Measurements from ENCODE around the gene FLYWCH2.
A peak's percentile ranks its signal among the peaks of the same experiment; 100 is the strongest.

Gene FLYWCH2

GRCh38 chr16:2881783-2882649, 999 bp upstream of the FLYWCH2 start:
- no peaks in the 10 kb centered on the region for H3K36me3 ChIP-seq (ENCODE audit: control insufficient read depth in 5 of 5, insufficient read depth in 5 of 5, low read length in 5 of 5)
- H3K27ac ChIP-seq (ENCODE audit: low read depth, low read length): peak overlapping the region; percentile 86
- H3K9ac ChIP-seq (ENCODE audit: low read length in 5 of 5): peak overlapping the region in 2 of 5 donors; percentile 42 to 68
- no peaks in the 10 kb centered on the region for H3K27me3 ChIP-seq (ENCODE audit: control insufficient read depth in 5 of 5, insufficient read depth in 4 of 5, low read length in 5 of 5)
- peak overlapping the region; percentile 22 to 91 (median 86) for H3K4me3 ChIP-seq (ENCODE audit: low read depth in 1 of 5, low read length in 5 of 5)
- peaks cover 3 to 21% (median 17%) of the 10 kb centered on the region in 5 donors for H3K4me1 ChIP-seq (ENCODE audit: control insufficient read depth in 5 of 5, insufficient read depth in 5 of 5, low read length in 5 of 5)
- no peaks in the 10 kb centered on the region for H3K9me3 ChIP-seq (ENCODE audit: control insufficient read depth in 5 of 5, low read length in 5 of 5)

- no peaks in the 10 kb centered on the region for H3K9me3 ChIP-seq (ENCODE audit: control insufficient read depth in 5 of 5, low read length in 5 of 5)
- H3K4me3 ChIP-seq (ENCODE audit: low read depth in 1 of 5, low read length in 5 of 5): peak overlapping the region; percentile 68 to 91 (median 86)
- no peaks in the 10 kb centered on the region for H3K36me3 ChIP-seq (ENCODE audit: control insufficient read depth in 5 of 5, insufficient read depth in 5 of 5, low read length in 5 of 5)
Measured at GRCh38 chr16:2883458-2883908, 468 bp downstream of the FLYWCH2 start.

GRCh38 chr16:2884041-2884451, 1.0 kb downstream of the FLYWCH2 start:
- no peaks in the 10 kb centered on the region for H3K27me3 ChIP-seq (ENCODE audit: control insufficient read depth in 5 of 5, insufficient read depth in 4 of 5, low read length in 5 of 5)
- H3K27ac ChIP-seq (ENCODE audit: low read depth, low read length): peak overlapping the region; percentile 86
- H3K36me3 ChIP-seq (ENCODE audit: control insufficient read depth in 5 of 5, insufficient read depth in 5 of 5, low read length in 5 of 5): no peaks in the 10 kb centered on the region
- peak overlapping the region in 4 of 5 donors; percentile 71 to 89 (median 80) for H3K9ac ChIP-seq (ENCODE audit: low read length in 5 of 5)
- peaks cover 3 to 21% (median 17%) of the 10 kb centered on the region in 5 donors for H3K4me1 ChIP-seq (ENCODE audit: control insufficient read depth in 5 of 5, insufficient read depth in 5 of 5, low read length in 5 of 5)
- H3K9me3 ChIP-seq (ENCODE audit: control insufficient read depth in 5 of 5, low read length in 5 of 5): no peaks in the 10 kb centered on the region
- peak overlapping the region; percentile 68 to 91 (median 86) for H3K4me3 ChIP-seq (ENCODE audit: low read depth in 1 of 5, low read length in 5 of 5)

More at GRCh38 chr16:2883458-2883908, 468 bp downstream of the FLYWCH2 start:
- Histone ChIP-seq H3K4me1 (ENCODE audit: control insufficient read depth in 5 of 5, insufficient read depth in 5 of 5, low read length in 5 of 5) (peaks cover 3 to 21% (median 17%) of the 10 kb centered on the region in 5 donors), H3K27ac (ENCODE audit: low read depth, low read length) (peak overlapping the region; percentile 86), H3K9ac (ENCODE audit: low read length in 5 of 5) (peak overlapping the region in 4 of 5 donors; percentile 71 to 89 (median 80)), H3K27me3 (ENCODE audit: control insufficient read depth in 5 of 5, insufficient read depth in 4 of 5, low read length in 5 of 5) (no peaks in the 10 kb centered on the region)

GRCh38 chr16:2894231-2894630, 11.2 kb downstream of the FLYWCH2 start:
- Histone ChIP-seq H3K27me3 (ENCODE audit: control insufficient read depth in 5 of 5, insufficient read depth in 4 of 5, low read length in 5 of 5) (no peaks in the 10 kb centered on the region), H3K27ac (ENCODE audit: low read depth, low read length) (no peak overlapping the region), H3K9me3 (ENCODE audit: control insufficient read depth in 5 of 5, low read length in 5 of 5) (no peaks in the 10 kb centered on the region), H3K4me3 (ENCODE audit: low read depth in 1 of 5, low read length in 5 of 5) (no peak overlapping the region), H3K4me1 (ENCODE audit: control insufficient read depth in 5 of 5, insufficient read depth in 5 of 5, low read length in 5 of 5) (peaks cover 0 to 9% (median 5%) of the 10 kb centered on the region in 5 donors), H3K9ac (ENCODE audit: low read length in 5 of 5) (no peak overlapping the region), H3K36me3 (ENCODE audit: control insufficient read depth in 5 of 5, insufficient read depth in 5 of 5, low read length in 5 of 5) (peaks cover 0 to 36% (median 24%) of the 10 kb centered on the region in 5 donors)

- Histone ChIP-seq H3K27ac (ENCODE audit: low read depth, low read length) (no peak overlapping the region), H3K9me3 (ENCODE audit: control insufficient read depth in 5 of 5, low read length in 5 of 5) (no peaks in the 10 kb centered on the region), H3K27me3 (ENCODE audit: control insufficient read depth in 5 of 5, insufficient read depth in 4 of 5, low read length in 5 of 5) (no peaks in the 10 kb centered on the region), H3K36me3 (ENCODE audit: control insufficient read depth in 5 of 5, insufficient read depth in 5 of 5, low read length in 5 of 5) (peaks cover 0 to 46% (median 28%) of the 10 kb centered on the region in 5 donors), H3K4me3 (ENCODE audit: low read depth in 1 of 5, low read length in 5 of 5) (no peak overlapping the region), H3K9ac (ENCODE audit: low read length in 5 of 5) (no peak overlapping the region), H3K4me1 (ENCODE audit: control insufficient read depth in 5 of 5, insufficient read depth in 5 of 5, low read length in 5 of 5) (peaks cover 0 to 7% (median 3%) of the 10 kb centered on the region in 5 donors)
Measured at GRCh38 chr16:2895813-2896212, 12.8 kb downstream of the FLYWCH2 start.

- H3K4me3 ChIP-seq (ENCODE audit: low read depth in 1 of 5, low read length in 5 of 5): no peak overlapping the region
- H3K4me1 ChIP-seq (ENCODE audit: control insufficient read depth in 5 of 5, insufficient read depth in 5 of 5, low read length in 5 of 5): peaks cover 0 to 2% (median 0%) of the 10 kb centered on the region in 5 donors
- no peaks in the 10 kb centered on the region for H3K9me3 ChIP-seq (ENCODE audit: control insufficient read depth in 5 of 5, low read length in 5 of 5)
- H3K27me3 ChIP-seq (ENCODE audit: control insufficient read depth in 5 of 5, insufficient read depth in 4 of 5, low read length in 5 of 5): no peaks in the 10 kb centered on the region
- peaks cover 0 to 50% (median 28%) of the 10 kb centered on the region in 5 donors for H3K36me3 ChIP-seq (ENCODE audit: control insufficient read depth in 5 of 5, insufficient read depth in 5 of 5, low read length in 5 of 5)
- H3K27ac ChIP-seq (ENCODE audit: low read depth, low read length): no peak overlapping the region
- no peak overlapping the region for H3K9ac ChIP-seq (ENCODE audit: low read length in 5 of 5)
Measured at GRCh38 chr16:2896480-2897010, 13.5 kb downstream of the FLYWCH2 start.

- Histone ChIP-seq H3K4me3 (ENCODE audit: low read depth in 1 of 5, low read length in 5 of 5) (no peak overlapping the region), H3K27me3 (ENCODE audit: control insufficient read depth in 5 of 5, insufficient read depth in 4 of 5, low read length in 5 of 5) (no peaks in the 10 kb centered on the region), H3K36me3 (ENCODE audit: control insufficient read depth in 5 of 5, insufficient read depth in 5 of 5, low read length in 5 of 5) (peaks cover 0 to 50% (median 28%) of the 10 kb centered on the region in 5 donors), H3K9ac (ENCODE audit: low read length in 5 of 5) (no peak overlapping the region), H3K4me1 (ENCODE audit: control insufficient read depth in 5 of 5, insufficient read depth in 5 of 5, low read length in 5 of 5) (no peaks in the 10 kb centered on the region), H3K9me3 (ENCODE audit: control insufficient read depth in 5 of 5, low read length in 5 of 5) (no peaks in the 10 kb centered on the region), H3K27ac (ENCODE audit: low read depth, low read length) (no peak overlapping the region)
Measured at GRCh38 chr16:2897110-2897509, 14.1 kb downstream of the FLYWCH2 start.

- H3K4me3 ChIP-seq (ENCODE audit: low read depth in 1 of 5, low read length in 5 of 5): no peak overlapping the region
- no peak overlapping the region for H3K27ac ChIP-seq (ENCODE audit: low read depth, low read length)
- H3K27me3 ChIP-seq (ENCODE audit: control insufficient read depth in 5 of 5, insufficient read depth in 4 of 5, low read length in 5 of 5): no peaks in the 10 kb centered on the region
- no peaks in the 10 kb centered on the region for H3K9me3 ChIP-seq (ENCODE audit: control insufficient read depth in 5 of 5, low read length in 5 of 5)
- no peak overlapping the region for H3K9ac ChIP-seq (ENCODE audit: low read length in 5 of 5)
- peaks cover 3 to 4% (median 4%) of the 10 kb centered on the region in 5 donors for H3K4me1 ChIP-seq (ENCODE audit: control insufficient read depth in 5 of 5, insufficient read depth in 5 of 5, low read length in 5 of 5)
- H3K36me3 ChIP-seq (ENCODE audit: control insufficient read depth in 5 of 5, insufficient read depth in 5 of 5, low read length in 5 of 5): peaks cover 0 to 50% (median 28%) of the 10 kb centered on the region in 5 donors
Measured at GRCh38 chr16:2898831-2899563, 16.0 kb downstream of the FLYWCH2 start.

GRCh38 chr16:2899564-2900072, 16.6 kb downstream of the FLYWCH2 start:
- Histone ChIP-seq H3K4me3 (ENCODE audit: low read depth in 1 of 5, low read length in 5 of 5) (no peak overlapping the region), H3K36me3 (ENCODE audit: control insufficient read depth in 5 of 5, insufficient read depth in 5 of 5, low read length in 5 of 5) (peaks cover 0 to 50% (median 28%) of the 10 kb centered on the region in 5 donors), H3K9me3 (ENCODE audit: control insufficient read depth in 5 of 5, low read length in 5 of 5) (no peaks in the 10 kb centered on the region), H3K9ac (ENCODE audit: low read length in 5 of 5) (no peak overlapping the region), H3K4me1 (ENCODE audit: control insufficient read depth in 5 of 5, insufficient read depth in 5 of 5, low read length in 5 of 5) (peaks cover 3 to 8% (median 8%) of the 10 kb centered on the region in 5 donors), H3K27me3 (ENCODE audit: control insufficient read depth in 5 of 5, insufficient read depth in 4 of 5, low read length in 5 of 5) (no peaks in the 10 kb centered on the region), H3K27ac (ENCODE audit: low read depth, low read length) (no peak overlapping the region)

All from subcutaneous abdominal adipose tissue (tissue), 5 donors.